Amniotic stem cell (primary cell): ENCODE data around the gene ANKS1B.

Experiments used
- DNase-seq: peaks from one replicate; lab custom pipeline; 2025; lab: John Stamatoyannopoulos, UW

ANKS1B gene

DNA sequence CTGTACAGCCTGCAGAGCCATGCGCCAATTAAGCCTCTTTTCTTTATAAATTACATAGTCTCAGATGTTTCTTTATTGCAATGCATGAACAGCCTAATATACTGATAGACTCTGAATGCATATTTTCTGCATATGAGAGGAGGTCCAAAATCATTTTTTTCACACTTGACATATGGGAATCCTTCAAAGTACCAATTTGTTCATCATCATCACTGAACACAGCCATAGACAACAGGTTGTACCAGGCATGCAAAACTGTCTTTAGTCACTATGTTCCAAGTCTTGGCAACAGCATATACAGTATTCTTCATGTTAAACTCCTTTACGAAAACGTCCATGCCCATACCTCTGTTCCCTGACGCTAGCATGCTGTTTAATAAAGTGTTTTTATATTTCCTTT, 807.9 kb downstream of the ANKS1B start:
- no peak for DNase-seq

DNA sequence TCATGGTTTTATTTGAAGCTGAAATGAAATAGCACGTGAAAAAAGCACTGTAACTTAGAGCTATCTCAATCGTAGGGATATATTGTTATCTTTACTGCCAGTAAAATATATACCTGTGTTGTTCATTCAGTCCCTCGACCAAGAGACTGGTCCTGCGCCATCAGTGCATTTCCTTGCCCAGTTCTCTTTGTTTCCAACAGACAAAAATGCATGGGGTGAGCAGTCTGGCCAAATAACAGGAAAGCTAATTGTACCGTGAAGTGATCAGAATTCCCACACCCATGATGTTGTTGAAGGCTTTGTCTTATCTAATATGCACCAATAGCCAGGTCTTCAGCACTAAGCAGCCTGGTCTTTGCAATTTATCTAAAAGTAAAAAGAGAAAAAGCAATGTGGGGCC, 814.3 kb downstream of the ANKS1B start:
- no peak for DNase-seq

DNA sequence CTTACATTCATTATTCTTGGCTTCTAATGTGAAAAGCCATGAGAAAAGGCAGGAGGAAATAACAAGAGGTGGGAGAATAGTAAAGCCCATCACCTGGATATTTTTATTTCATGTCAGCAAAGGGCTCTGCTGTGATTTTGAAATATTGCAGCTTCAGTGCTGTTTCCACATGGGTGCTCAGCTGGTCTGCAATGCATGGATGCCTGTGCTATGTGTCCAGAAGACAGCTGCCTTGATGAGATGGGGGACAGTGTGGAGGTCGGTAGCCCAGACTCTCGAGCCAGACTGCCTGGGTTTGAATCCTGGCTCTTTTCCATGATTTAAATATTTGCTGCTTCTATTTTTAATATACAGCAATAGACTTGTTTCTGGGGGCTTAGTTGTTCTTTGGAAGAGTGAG, 814.7 kb downstream of the ANKS1B start:
- no peak for DNase-seq

DNA sequence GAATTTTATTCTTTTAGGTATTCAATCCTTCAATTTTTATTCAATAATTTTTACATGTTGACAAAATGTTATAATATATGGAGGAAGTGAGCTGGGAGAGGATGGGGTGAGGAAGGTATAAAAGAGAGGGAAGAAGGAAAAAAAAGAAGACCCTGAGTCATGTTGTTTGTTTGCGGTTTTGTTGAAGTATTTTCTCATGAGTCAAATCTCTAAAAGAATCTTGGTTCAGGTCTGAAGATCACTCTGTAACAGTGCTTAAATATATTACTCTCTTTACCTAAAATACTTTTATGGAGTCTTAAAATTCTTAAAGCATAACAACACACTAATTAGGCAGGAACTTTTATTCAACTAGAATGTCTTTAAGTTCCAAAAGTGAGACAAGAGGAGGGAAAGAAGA, 826.8 kb downstream of the ANKS1B start:
- no peak for DNase-seq

DNA sequence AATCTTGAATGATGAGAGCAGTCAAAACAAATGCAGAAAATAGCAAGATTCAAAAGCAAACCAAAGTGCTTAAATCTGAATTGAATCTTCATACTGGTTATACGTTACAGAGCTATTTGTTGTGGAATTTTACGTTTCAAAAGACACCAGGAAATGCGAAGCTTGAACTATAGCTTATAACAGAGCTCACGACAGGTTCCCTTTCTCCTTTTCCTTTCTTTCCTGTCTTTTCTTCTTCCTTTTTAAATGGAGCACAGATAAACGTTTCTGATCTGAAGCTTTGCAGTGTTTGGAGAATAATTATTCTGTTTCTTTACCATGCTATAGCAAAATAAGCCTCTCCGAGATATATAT, 829.8 kb downstream of the ANKS1B start:
- no peak for DNase-seq

DNA sequence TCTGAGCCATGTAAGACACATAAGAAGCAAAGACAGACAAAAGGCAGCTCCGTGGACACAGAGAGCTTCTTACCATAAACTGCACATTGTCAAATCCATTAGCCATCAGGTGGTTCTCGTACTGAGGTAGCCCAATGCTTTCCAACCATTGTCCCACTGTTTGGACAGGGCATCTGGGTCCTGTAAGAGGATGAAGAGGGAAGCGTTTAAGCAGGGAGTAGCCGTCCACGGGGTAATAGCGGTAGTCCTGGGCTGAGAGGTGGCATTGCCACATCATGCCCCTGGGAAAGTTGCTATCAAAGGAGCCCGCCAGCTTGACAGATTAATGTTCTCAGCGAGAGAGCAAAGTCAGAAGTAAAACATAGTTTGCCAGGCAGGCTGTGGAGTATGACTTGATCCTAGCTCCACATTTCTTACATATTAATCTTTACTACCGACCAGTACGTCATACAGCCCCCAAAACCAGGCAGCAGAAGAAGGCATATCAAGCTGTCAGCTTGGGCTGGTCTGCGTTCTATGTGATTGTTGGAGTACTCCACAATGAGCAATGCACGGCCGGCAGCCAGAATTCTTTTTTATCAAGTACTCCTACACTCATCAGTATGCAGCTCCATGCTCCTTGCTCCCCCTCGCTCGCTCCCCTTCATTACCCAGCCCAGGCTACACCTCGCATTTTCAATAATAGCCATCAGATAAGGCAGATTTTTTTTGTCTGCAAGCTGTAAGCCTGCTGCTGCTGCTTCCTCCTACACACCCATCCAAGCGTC, 830.3 kb downstream of the ANKS1B start:
- no peak for DNase-seq

DNA sequence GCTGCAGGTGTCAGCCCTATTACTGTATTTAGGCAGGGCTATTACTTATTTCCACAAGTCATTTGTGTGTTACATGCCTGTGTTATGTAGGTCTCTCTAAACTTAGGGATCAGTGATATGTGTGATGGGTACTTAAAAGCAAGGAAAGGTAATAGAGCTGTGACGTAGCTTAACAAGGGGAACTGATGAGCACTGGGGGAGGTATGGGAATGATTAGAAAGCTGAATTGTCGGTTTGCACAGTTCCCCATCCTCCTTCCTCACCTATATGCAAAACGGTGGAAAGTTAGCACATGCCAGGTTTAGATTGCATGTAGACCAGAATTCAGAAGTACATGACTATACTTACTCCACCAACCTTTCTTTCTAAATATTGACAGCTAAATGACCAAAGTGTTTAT, 831.4 kb downstream of the ANKS1B start:
- no peak for DNase-seq

DNA sequence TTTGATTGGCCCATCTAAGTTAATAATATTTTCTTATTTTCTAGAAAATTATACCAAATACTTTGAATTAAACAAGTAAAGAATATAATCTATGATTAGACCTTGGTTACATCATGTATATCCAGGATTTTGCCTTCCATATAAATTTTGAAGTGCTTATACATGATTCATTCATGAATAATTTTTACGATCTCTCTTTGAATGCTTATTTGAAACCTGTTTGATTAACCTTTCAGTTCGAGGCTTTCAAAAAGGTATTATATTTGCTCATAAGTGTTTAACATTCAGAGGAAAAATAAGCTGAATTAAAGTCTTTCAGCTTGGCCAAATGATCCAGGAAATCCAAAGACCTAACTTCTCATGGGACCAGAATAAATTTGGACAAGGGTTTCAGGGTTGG, 832.4 kb downstream of the ANKS1B start:
- no peak for DNase-seq

DNA sequence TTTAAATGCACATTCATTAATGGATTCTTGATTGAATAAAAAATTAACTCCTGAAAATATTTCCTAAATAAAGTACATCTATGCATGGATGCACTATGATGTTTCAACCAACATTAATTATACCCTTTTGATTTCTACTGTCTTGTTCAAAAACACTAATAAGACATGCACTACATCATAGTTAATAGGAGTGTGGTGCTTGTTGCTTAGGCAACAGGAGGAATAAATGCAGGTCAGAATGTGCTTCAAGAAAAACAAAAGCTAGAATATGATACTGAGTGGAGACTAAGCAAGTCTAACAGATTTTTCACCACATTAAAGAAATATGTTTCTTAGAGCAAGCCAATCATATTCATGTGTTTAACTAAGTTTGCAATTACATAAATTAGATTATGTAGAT, 833.0 kb downstream of the ANKS1B start:
- DNase-seq = no peak

DNA sequence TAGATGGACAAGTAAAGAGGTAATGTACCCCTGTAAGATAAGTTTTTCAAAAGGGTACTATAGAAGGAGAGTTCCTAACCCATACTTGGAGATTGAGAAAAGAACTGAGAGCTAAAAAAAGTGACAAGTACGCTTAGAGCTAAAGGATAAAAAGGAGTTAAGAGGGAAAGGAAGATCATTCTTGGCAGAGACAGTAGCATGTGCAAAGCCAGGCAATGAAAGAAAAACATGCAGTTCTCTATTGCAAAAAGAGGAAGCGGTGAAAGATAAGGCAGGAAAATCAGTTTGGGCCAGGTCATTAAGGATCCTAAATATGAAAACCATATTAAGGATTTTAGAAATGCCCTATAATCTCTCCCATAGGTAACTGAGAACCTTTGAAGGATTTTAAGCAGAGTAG, 837.6 kb downstream of the ANKS1B start:
- DNase-seq = no peak

DNA sequence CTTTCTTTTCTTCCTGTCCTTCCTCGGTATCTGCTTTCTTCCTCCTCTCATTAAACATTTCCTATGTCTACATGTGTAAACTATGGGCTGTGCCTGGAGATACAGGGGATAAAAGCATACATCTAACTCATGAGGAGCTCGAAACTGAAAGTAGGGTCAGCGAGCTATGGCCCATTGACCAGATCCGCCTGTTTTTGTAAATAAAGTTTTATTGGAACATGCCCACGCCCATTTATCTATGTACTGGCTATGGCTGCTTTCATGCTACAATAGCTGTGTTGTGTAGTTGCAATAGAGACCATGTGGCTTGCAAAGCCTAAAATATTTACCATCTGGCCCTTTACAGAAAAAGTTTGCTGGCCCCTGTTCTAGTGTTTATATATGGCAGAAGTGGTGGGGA, 838.0 kb downstream of the ANKS1B start:
- DNase-seq = no peak

DNA sequence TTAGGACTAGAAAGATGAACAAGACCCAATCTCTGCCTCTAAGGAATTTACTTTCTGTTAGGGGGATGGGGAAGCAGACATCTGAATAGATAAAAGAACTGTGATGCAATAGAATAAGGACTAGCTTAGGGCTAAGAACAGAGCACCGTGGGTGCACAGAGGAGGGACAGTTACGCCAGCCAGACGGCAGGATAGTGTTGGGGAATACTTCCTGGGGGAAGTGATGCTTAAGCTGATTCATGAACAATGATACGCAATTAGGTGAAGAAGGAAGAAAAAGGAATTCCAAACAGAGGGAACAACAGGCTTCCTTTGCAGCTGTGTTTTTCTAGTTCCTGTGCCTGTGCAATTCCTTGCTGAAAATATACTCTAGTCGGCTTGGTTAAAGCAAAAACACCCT, 838.6 kb downstream of the ANKS1B start:
- no peak for DNase-seq

DNA sequence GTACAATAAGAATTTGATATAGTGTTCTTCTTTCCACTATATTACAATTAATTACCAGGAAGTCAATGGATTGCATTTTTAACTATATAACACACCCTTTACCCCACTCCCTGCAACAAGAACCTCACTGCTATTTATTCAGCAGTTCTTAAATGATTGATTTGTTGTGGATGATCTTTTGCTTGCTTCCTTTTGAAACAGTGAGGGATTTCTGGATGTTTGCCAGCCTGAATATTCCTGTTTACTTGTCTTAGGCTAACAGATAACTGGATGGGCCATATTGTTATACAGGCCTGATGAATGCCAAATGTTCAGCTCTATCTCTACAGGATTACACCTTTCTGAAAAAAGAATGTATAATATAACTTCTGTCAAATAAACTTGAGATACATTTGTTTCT, 842.1 kb downstream of the ANKS1B start:
- DNase-seq = no peak

DNA sequence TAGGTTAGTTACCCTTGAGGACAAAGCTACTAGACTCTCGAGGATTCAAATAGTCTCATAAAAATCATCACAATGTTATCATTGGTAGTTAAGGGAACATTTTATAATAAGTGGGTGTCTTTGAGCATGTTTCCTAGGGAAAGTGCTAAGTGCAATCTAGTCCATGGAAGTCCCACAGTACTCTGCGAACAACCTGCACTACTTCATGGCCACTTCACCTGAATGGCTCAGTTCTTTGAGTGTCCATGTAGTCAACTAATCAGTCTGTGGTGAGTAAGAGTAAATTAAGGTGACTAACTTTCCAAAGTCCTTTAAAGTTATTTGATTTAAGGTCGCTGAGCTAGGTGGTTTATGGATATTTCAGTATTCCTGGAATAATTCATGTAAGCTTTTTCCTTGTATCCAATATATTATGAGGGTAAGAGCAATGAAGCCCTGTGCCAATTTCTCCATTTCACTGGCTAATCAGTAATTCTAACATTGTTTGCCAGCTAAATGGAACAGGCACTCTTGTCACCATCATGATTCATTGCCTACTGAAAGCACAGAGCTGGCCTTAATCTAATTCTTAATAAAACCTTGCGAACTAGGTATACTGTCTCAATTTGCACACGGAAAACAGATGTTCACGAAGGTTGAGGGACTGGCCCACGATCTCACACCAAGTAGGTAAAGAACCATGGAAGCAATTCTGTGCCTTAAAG, 844.6 kb downstream of the ANKS1B start:
- DNase-seq = no peak

DNA sequence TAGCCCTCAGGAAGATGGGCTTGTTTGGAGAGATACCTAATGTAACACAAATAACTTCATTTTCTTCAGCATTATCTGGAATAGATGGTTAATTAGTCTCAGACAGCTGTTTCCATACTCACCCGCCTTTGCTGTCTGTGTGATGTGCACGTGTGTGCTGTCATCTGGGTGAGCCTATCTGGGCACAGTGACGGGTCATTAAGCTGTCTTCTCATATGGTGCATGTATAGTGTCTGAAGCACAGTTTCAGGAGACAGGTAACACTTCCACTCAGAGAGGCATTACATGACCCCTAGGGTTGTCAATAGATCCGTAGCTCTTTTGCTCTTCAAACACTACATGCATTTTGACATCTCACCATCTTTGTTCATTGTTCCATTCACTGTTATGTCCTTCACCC, 846.3 kb downstream of the ANKS1B start:
- no peak for DNase-seq

DNA sequence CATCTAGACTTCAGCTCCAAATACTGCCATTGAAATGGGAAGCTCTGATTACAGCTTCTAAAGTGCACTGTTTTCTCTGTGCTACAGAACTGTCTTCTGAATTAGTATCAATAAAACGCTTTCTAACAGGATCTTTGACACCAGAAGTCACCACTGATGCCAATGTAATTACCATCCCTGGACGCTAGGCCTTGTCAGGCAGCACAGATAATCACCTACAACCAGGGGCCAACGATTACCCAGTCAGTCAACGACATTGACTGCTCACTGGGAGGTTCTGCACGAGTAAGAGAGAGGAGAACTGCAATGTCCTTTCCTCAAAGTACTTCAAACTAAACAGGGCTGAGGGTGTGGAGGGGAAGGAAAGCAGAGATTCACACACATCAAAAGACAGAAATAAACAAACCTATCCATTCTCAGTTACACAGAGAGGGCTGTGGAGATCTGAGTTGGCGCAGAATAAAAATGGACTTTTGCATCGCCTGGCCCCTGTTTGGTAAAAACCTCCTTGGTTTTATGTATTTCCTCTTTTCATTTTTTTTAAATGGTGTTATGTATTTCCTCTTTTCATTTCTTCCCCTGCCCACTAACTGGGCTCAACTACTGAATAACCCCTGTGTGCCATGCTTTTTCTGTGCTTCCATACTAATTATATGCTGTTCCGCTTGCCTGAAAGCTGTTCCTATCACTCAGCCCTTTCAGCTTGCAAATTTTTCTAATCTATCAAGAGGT, 847.4 kb downstream of the ANKS1B start:
- DNase-seq = no peak

DNA sequence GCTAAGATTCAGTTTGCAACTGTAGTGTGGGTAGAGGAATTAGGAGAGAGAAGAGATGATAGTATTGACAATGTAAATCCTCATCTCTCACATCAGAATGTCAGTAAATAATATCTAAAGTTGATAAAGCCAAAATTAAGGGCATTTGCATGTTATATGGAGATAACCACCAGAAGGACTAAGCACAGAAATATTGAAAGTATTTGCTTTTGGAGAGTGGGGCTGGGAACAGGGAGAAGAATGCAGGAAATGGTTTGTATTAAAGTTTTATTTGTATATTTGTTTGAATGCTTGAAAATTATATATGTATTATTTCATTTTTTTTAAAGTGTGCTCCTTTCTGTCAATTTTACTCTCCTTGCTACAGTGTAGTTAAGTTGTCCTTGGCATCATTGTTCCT, 848.2 kb downstream of the ANKS1B start:
- DNase-seq = no peak

DNA sequence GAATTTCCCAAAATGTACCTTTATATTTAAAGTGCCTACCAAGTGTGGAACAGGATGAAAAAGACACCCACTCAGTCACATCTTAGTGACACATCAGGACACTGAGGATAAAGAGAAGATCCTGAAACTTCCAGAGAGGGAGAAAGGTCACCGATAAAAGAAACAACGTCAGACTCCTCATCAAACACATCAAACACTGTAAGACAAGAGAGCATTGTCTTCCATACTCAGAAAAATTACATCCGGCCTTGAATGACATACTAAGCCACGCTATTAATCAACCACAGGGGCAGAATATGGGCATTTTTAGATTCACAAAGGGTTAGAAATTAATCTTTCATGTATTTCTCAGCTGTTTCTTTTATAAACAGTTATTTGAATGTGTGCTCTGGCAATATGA, 849.4 kb downstream of the ANKS1B start:
- DNase-seq = no peak

DNA sequence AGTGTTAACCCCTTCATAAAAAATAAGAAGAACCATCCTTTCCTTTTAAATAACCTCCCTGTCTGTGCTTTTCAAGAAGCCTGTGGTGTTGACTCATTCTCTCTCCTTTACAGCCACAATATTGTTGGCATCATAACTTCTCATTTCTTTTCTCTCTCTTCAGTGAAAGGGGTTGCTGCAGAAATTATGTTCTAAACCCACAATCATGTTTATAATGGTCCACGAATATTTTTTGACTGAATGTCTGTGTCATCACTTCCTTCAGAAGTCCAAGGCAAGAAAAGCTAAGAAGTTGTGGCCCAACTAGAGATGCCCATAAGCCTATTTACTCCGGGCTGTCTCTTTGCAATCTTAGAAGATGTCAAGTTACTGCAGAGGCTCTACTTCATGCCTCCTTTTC, 851.3 kb downstream of the ANKS1B start:
- no peak for DNase-seq

DNA sequence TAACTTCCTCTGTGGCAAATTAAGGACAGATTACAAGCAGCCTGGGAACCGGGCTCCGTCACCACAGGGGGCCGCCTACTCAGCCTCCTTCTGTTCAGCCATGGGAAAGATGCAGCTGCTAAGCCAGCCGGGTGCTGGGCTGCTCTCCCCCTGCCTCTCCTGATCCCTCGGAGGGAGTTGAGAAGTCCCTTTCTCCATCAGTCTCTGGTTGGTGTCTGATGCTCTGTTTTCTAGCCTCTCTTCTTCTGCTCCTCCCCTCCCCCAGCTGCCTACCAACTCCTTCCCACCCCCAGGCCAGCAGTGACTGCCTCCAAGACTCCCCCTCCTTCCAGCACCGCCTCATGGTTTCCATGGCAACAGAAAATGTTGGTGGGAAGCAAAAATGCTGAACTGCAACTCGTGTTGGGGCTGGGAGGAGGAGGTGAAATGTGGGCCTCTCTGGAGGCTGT, 853.0 kb downstream of the ANKS1B start:
- no peak for DNase-seq

DNA sequence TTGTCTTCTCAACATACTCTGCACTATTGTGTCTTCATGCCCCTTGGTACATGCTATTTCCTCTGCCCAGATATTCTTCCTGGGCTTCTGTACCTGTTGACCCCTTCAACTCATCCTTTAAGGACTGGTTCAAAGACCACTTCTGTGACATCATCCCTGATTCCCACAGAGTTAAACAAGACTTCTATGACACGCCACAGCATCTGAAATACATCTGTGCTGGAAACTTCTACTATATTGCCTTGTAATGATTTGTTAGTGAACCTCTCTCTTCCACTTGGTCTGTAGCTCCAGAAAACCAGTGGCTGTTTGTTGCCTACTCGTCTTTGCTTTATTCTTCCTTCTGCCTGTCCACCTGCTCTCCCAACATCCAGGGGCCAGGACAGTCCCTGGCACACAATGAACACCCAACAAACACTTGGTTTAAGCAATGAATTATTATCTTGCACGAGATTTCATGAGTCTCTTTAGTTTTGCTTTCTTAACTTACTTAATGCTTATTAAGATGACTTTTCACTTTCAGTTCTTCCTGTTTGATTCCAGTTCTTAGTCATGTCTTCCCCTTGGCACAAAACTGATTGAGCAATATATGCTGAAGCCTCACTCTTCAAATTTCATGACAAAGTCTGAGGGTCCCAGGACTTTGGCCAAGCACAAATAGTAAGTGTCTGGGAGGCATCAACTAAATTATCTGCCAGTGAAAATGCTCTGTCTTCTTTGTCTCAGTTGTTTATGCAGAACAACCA, 853.8 kb downstream of the ANKS1B start:
- DNase-seq = no peak

DNA sequence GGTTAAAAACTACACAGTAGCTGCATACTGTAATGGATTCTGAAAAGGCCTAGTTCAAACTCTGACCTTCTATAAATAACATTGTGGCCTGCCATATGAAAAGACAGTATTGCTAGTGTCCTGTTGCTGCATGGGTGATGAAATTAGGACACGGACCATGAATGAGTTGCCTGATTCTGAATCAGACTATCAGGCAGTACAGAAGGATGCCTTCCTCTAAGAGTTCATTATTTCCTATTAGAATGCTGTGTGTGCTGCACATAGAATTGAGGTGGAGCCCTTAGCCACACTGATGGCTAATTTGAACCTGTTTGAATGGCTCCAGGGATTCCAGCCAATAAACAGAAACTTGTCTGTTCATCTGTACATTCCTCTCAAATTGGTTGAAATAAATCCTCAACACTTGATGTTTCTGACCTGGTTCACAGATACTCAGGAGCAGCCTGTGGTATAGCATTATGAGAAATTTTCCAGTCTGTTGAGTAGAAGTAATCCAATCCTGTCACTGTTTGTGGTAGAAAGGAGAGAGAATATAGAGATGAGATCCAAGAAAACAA, 856.4 kb downstream of the ANKS1B start:
- no peak for DNase-seq
